Fibroblast of skin of left quadriceps (primary cell): ENCODE results near the gene NSUN4.
"Not testable (repeated sequence)": the region's sequence is repeated elsewhere in the genome, so short reads cannot be mapped to it uniquely, and the experiment has no call there.

Experiments
- DNase-seq, 2 experiments: peaks; one replicate each; pipeline ENCODE4 v3.0.0-alpha.2; 2013; ENCODE audit warnings: low read depth in 2 of 2

The NSUN4 gene

DNA sequence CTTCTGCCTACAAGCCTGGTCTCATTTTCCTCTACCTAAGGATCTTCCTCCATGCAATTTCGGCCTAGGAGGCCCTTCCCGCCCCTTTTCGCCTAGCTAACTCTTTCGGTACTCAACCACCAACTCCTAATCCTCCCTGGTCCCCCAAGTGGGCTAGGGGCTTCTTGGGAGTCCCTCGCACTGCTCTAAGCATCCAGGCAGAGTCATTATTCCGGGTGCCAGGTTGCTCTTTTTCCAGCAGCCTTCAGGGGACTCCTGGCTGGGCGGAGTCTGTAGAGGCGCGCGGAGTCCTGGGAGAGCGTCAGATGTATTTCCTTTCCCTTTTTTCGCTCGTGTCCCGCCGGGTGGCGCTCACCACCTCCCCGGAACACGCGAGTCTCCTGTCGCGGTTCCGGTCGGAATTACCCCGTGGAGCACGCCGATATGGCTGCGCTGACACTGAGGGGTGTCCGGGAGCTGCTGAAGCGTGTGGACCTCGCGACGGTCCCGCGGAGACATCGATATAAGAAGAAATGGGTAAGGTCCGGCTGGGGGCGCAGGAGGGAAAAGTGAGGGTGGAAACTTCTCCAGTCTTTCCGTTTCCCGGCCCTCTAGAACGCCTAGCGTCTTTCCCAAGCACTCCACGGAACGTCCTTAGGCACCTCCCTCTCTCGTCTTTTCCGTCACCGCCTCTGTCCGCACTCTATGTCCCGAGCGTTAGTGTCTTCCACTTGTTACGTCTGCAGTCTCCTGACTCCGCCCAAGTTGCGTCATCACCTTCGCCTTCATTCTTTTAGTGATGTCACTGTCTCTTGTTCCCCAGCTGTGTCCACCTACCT, at the start of gene NSUN4:
Gene NSUN4, plus strand, starts transcription at position 404 of the 818 bp plus-strand sequence. Its CDS starts 20 bp downstream, at position 424.
- DNase-seq = peak; percentile 87 to 88

DNA sequence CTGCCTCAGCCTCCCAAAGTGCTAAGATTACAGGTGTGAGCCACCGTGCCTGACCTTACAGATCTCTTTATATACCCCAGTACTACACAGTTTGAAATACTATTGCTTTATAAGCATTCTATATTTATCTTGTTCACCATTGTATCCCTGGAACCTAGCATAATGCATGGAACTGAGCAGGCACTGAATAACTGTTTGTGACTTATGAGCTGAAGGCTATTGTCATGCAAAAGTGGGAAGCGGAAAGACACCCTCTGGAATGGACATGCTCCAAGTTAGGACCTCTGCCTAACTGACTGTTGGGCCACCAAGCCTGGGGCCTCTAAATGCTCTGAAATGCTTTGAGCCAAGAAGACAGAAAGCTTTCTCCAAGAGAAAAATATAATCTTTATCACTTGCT, 45.3 kb upstream of the NSUN4 start:
- no peak for DNase-seq

DNA sequence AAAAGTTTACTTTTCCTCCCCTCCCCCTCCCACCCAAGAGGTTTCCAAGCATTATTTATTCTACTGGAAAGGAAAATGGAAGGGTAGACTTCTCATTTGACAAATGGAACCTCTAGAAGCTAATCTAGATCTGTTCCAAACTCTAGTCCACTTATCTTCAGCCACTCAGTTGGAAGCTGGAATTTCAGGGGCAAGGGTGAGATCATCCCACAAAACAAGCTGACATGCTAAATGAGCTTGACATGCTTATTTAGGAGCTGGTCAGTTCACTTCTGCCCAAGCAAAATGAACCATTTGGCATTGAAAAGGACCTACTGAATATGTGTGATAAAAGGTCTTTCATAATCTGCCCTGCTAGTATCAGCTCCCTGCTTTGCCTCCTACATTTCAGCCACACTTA, 42.2 kb upstream of the NSUN4 start:
- DNase-seq = no peak

DNA sequence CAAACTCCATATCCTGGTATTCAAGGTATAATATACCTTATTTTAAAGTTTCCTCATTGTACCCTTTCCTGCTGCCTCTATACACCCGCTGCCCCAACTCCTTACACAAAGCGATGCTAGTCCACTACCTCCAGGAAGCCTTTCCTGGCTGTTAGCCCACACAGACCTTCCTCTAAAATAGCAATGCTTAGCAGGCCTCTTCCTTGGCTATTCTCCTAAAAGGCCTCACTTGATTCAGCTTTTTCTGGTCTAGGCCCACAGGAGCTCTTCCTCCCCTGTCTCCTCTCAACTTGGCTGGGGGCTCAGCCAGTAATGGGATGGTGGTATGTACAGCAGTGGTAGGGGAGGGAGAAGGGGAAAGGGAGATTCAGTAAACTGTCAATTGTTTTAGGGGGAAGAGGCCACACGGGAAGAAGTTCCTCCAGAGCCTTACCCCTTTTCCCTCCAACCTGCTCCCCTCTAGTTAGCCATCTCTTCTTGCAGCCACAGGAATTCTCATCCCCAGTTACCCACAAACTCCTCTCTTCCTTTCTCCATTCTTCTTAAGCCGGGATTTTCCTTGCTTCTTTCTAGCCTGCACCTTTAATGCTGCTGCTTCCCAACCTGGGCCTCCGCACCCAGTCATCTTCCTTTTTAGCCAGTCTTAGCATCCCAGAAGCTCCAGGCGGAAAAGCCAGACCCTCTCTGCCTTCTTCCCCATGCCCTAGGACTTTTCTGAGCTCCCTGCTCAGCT, 39.8 kb upstream of the NSUN4 start:
- DNase-seq = peak in 1 of 2 experiments; percentile 18

DNA sequence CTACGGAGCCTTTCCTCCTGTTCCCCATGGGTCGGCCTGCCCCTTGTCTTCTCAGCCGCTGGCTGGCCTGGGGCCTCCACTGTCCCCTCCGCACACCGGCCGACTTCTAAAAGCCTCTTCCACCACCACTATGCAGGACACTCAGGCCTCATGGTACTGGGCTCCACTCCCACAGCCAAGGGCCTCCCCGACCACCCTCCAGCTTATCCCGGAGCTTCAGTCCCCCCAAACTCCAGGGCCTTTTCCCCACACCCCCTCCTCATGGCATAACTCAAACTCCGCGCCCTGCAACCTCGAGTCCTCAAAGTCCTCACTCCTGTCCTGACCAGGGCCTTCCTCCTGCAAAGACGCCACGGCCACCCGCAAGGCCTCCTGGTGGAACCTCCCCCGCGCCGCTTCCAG, 39.2 kb upstream of the NSUN4 start:
- no peak for DNase-seq

DNA sequence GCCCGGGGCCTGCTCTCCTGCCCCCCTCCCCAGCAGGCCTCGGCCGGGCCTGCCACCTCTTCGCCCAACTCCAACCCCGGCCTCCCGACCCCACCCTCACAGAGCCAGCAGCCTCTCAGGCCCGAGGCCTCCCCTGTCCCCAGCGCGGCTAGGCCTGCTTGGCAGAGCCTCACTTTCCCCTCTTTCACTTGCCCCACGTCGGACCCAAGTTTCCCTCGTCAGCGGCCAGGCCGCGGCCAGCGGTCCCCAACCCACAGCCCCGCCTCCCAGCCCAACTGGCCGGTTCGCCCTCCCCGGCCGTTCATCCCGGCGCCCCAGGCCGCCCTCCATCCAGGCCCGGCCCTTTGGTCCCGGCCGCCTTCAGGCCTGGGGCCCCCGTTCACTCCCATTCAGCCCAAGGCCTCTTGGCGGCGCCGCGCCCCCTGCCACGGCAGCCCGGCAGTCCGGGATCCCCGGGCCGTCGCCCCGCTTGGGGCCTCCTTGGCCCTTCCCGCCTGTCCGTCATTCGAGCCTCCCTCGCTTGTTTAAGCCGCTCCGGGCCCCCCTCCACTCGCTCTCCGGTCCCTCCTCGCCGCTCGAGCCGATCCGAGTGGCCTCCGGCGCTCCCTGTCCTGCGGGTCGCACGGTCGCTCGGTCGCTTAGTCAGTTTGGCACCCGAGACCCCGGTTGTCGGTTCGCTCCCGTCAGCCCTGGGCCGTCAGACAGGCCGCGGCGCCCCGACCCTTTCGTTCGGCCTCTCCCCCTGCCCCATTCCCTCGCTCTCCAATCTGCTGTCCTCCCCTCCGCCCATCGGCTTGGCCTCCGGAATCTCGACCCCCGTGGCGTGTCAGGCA, 38.6 kb upstream of the NSUN4 start:
- DNase-seq = peak in 1 of 2 experiments; percentile 13

DNA sequence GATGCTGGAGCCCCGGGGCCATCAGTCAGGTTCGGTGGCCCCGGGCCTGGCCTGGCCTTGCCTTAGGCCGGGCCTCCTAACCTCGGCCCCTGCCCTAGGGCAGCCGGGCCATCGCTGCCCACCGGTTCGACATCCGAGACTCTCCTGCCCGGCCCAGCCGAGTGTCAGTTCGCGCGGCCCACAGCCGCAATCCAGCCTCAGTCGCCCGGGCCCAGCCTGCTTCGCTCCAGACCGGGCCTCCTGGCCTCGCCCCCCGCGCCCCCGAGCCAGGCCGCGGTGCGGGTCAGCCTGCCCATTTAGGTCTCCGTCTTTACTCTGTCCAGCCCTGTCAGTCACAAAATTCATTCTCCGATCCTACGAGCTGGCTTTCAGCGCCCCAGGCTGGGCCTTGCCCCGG, 38.0 kb upstream of the NSUN4 start:
- no peak for DNase-seq

DNA sequence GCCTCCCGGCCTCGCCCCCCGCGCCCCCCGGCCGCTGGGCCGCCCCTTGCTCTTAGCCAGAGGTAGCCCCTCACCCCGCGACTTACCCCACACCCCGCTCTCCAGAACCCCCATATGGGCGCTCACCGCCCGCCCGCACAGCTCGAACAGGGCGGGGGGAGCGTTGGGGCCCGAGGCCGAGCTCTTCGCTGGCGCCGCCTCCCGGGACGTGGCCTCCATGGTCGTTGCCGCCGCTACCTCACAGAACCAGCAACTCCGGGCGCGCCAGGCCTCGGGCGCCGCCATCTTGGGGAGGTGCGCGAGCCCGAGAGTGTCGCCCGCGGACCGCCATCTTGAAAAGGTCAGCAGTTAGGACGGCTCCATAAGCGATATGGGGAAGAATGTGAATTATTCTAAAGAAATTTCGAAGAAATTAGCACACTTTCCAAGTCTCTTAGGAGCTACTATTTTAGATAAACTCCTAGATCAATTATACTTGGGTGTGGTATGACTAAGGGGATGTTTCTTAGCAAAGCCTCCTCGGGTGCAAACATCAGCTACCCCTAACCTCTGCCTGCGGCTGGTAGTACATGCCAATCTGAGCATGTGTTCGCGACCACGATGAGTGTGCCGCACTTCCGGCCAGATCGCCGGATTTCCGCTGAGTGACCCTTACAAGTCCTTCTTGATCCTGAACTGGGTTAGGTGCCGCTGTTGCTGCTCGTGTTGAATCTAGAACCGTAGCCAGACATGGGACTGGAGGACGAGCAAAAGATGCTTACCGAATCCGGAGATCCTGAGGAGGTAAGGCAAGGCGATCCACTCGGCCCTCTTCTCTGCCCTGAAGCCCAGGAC, 37.4 kb upstream of the NSUN4 start, which contains the start of the genes LRRC41 and UQCRH:
Gene LRRC41, minus strand, starts transcription at position 579 of the 834 bp plus-strand sequence. Its CDS starts 294 bp downstream, at position 285.
Gene UQCRH, plus strand, starts transcription at position 661 of the 834 bp plus-strand sequence. Its CDS starts 69 bp downstream, at position 730.
- DNase-seq = peak; percentile 90 to 92

DNA sequence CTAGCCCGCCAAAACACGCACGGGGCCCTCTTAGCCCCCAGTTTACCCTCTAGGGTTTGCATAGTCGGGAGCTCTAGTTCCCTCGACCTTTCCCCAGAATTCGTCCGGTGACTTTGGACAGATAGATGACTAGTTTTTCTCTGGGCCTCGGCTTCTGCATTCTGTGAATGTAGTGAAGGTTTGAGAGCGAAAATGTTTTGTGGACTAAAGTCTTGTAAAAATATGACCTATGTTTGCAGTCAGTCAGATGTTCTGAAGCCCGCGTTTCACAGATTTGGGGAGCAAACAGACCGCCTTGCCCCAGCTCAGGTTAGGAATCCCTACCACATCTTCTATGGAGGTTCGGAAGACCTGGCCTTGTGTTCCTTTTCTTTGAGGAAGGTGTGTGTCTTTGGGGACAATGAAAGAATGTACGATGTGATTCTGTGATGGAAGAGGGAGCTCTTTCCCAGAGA, 36.7 kb upstream of the NSUN4 start:
- DNase-seq = no peak

DNA sequence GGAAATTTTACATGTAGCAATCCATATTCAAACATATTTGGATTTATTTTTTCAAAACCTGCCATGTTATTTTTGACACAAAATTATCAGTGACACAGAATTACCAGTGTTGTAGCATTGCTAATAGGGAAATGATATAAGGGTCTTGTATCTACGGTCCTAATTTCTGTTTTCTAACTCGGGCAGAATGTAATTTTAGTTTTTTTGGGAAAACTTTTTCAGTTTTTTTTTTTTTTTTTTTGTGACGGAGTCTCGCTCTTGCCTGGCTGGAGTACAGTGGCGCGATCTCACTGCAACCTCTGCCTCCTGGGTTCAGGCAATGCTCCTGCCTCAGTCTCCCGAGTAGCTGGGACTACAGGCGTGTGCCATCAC, 34.5 kb upstream of the NSUN4 start:
- no peak for DNase-seq

DNA sequence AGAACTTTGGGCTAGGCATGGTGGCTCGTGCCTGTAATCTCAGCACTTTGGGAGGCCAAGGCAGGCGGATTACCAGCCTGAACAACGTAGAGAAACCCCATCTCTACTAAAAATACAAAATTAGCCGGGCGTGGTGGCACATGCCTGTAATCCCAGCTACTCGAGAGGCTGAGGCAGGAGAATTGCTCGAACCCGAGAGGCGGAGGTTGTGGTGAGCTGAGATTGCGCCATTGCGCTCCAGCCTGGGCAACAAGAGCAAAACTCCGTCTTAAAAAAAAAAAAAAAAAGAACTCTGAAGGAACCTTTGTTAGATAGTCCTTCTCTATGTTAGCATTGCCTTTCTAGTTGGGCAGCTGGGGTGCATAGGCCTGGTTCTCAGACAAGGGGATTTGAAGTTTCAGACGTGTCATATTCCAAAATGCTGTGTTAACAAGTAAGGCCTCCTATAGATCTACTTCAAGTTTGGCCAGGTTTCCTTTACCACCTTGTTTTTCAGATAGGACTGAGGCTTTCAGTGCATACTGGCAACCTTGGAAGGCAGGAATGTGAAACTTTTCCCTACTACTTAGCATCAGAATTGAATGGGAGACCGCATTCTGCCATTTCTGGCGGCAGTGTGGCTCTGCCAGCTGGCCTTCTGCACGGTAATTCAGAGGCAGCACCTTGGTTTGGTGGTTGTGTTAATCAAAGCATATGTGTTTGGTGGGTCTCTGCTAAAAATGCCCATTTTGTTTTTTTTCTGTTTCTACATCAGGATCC, 31.0 kb upstream of the NSUN4 start:
- DNase-seq = no peak

DNA sequence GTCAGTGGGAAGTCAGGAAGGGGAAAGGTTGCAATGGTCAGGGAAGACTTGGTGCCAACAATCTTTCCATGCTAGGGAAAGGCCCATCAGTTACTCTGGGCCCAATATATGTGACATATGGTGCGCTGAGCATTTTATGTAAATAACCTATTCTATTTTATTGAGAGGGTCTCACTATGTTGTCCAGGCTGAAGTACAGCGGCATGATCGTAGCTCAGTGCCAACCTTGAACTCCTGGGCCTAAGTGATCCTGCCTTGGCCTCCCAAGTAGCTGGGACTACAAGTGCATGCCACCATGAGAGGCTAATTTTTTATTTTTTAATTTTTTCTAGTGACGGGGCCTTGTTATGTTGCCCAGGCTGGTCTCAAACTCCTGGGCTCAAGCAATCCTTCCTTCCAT, 30.3 kb upstream of the NSUN4 start:
- DNase-seq = no peak

DNA sequence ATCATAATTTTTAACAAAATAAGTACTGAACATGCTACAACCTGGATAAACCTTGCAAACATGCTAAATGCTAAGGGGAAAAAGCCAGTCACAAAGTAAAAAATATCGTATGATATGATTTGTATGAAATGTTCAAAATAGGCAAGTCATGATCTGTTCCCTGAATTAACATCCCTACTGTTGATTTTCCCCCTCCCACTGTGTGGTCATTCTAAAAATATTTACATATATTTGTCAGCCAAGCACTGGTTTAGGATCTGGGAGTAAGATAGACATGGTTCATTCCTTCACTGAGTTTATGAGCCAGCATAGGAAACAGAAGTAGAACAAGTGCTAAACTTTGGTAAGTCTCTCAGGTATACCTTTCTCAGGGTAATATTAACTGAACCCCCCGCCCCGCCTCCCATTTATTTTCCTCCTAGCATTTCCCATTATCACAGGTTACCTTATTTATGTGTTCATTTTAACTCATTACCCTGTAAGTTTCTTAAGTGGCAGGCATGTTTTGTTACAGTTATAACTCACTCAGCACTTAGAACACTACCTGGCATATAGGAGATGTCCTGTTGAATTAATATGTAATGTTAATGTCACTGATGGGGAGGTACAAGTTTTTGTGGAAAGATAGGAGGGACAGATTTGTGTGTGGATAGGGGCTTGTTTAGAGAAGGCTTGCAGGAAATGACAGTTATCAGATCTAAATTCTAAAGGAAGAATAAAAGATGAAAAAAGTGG, 24.8 kb upstream of the NSUN4 start:
- DNase-seq = no peak

DNA sequence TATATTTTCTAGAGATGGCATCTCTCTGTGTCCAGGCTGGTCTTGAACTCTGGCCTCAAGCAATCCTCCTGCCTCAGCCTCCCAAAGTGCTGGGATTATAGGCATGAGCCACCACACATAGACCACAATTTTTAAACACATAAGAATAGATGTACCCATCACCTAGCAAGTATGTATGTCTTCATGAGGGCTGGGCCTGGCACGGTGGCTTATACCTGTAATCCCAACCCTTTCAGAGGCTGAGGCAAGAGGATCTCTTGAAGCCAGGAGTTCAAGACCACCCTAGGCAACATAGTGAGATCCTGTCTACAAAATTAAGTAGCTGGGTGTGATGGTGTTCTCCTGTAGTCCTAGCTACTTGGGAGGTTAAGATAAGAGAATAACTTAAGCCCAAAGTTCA, 23.3 kb upstream of the NSUN4 start:
- DNase-seq = no peak

DNA sequence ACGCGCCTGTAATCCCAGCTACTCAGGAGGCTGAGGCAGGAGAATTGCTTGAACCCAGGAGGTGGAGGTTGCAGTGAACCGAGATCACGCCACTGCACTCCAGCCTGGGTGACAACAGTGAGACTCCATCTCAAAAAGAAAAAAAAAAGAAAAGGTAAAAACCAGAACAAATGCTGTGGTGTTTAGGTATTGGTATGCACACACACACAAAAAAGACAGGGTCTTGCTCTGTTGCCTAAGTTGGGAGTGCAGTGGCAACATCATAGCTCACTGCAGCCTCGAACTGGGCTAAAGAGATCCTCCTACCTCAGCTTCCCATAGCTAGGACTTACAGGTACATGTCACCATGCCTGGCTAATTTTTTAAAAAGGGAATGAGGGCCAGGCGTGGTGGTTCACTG, 21.3 kb upstream of the NSUN4 start:
- not testable (repeated sequence) for DNase-seq

DNA sequence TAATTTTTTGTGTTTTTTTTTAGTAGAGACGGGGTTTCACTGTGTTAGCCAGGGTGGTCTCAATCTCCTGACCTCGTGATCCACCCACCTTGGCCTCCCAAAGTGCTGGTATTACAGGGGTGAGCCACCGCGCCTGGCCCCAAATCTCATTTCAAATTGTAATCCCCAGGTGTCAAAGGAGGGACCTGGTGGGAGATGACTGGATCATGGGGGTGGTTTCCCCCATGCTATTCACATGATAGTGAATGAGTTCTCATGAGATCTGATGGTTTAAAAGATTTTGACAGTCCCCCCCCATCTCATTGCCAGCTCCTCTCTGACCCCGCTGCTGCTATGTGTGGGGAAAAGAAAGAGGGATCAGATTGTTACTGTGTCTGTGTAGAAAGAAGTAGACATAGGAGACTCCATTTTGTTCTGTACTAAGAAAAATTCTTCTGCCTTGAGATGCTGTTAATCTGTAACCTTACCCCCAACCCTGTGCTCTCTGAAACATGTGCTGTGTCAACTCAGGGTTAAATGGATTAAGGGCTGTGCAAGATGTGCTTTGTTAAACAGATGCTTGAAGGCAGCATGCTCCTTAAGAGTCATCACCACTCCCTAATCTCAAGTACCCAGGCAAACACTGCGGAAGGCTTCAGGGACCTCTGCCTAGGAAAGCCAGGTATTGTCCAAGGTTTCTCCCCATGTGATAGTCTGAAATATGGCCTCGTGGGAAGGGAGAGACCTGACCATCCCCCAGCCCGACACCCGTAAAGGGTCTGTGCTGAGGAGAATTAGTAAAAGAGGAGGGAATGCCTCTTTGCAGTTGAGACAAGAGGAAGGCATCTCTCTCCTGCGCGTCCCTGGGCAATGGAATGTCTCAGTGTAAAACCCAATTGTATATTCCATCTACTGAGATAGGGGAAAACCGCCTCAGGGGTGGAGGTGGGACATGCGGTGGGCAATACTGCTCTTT, 20.4 kb upstream of the NSUN4 start:
- DNase-seq = not testable (repeated sequence)

DNA sequence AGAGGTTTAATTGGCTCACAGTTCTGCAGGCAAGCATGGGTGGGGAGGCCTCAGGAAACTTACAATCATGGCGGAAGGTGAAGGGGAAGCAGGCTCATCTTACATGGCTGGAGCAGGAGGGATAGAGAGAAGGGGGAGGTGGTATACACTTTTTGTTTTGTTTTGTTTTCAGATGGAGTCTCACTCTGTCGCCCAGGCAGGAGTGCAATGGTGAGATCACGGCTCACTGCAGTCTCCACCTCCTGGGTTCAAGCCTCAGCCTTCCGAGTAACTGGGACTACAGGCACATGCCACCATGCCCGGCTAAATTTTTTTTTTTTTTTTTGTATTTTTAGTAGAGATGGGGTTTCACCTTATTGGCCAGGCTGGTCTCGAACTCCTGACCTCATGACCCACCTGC, 18.4 kb upstream of the NSUN4 start:
- not testable (repeated sequence) for DNase-seq
